AG04450 (cell line): Measurements from ENCODE around the gene NCOA1. TPM values are rescaled to one million over a fixed set of nuclear protein-coding genes. Genes with fewer than 3 reads are reported as not detected.

Source experiments
- CTCF ChIA-PET: fragments of 300-600, 350-600 bp; formaldehyde crosslinking; extraction: SDS; loops from one replicate; lab custom pipeline; 2022; ENCODE audit warnings: antibody characterized with exemption, inconsistent platforms; lab: Charles Lee
- POLR2A ChIA-PET: fragments of 350-600 bp; formaldehyde crosslinking; extraction: SDS; loops from one replicate; lab custom pipeline; 2021; ENCODE audit warnings: antibody characterized with exemption, inconsistent platforms; lab: Yijun Ruan, JAX
- DNase-seq: peaks from one replicate; pipeline ENCODE4 v3.0.0-alpha.2; 2011; ENCODE audit warnings: low read depth, low spot score
- H3K27ac ChIP-seq: one replicate; pipeline ENCODE4 v1.5.1; 2012; ENCODE audit warnings: low read depth, low read length, control low read depth
- H3K27me3 ChIP-seq: one replicate; pipeline ENCODE4 v1.6.0; 2012; ENCODE audit warnings: low read length; ENCODE audit not compliant: control insufficient read depth, insufficient read depth
- H3K4me3 ChIP-seq: 2 replicates; pipeline ENCODE4 v1.5.1; 2011; ENCODE audit warnings: mild to moderate bottlenecking, low read depth, low read length, control low read depth
- H3K9me3 ChIP-seq: 2 replicates; pipeline ENCODE4 v1.5.1; 2012; ENCODE audit warnings: low read length; ENCODE audit not compliant: control insufficient read depth, insufficient read depth
- CTCF ChIP-seq: IDR thresholded peaks from 2 replicates; pipeline ENCODE4 v1.5.1; 2011; ENCODE audit warnings: low read depth, low read length, control low read depth, inconsistent platforms
- polyA plus RNA-seq: library from polyadenylated mRNA; depleted of rRNA; stranded (reverse); fragments of >200 nt; gene quantifications from 2 replicates; pipeline ENCODE4 v1.2.3, GENCODE V29; 2011

The NCOA1 gene
- polyA plus RNA-seq, 1 experiment: 20.8 TPM

- POLR2A ChIA-PET: interaction anchor here (0.7 kb wide), 1 partner anchor 178 kb away, joined by 5 read pairs; no protein-coding TSS in a partner anchor
- H3K27ac ChIP-seq: no peak overlapping the region
- no peaks in the 10 kb centered on the region for H3K9me3 ChIP-seq
- no peaks in the 10 kb centered on the region for H3K27me3 ChIP-seq
- TF ChIP-seq CTCF: no peak
- DNase-seq: no peak
- no peak overlapping the region for H3K4me3 ChIP-seq
- CTCF ChIA-PET: no interaction called here
Observed at GRCh38 chr2:24515831-24516230, 24.8 kb downstream of the NCOA1 start.

- no peak for TF ChIP-seq CTCF
- ChIA-PET CTCF (no interaction called here), POLR2A (no interaction called here)
Observed at GRCh38 chr2:24517247-24517646, 26.2 kb downstream of the NCOA1 start.

DNA sequence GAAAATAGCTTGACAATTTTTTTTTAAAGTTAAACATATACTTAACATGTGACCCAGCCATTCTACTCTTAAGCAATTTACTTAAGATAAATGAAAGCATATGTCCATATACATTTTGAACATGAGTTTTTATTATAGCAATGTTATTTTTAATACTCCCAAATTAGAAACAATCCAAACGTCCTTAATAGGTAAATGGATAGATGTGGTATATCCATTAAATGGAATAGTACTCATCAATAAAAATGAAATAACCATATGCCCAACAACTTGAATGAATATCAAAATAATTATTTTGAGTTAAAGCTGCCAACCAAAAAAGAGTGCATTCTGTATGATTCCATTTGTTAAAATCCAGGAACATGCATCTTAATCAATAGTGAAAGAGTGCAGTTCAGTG lies 29.1 kb downstream of the NCOA1 start:
- no peaks in the 10 kb centered on the region for H3K27me3 ChIP-seq
- DNase-seq: no peak
- TF ChIP-seq CTCF: no peak
- no peaks in the 10 kb centered on the region for H3K9me3 ChIP-seq
- CTCF ChIA-PET: interaction anchor here (0.7 kb wide), 1 partner anchor 10 kb away, joined by 5 read pairs; no protein-coding TSS in a partner anchor
- POLR2A ChIA-PET: no interaction called here
- H3K4me3 ChIP-seq: no peak overlapping the region
- no peak overlapping the region for H3K27ac ChIP-seq

More at GRCh38 chr2:24517247-24517646, 26.2 kb downstream of the NCOA1 start:
- Histone ChIP-seq H3K4me3 (no peak overlapping the region), H3K27ac (no peak overlapping the region), H3K9me3 (no peaks in the 10 kb centered on the region), H3K27me3 (no peaks in the 10 kb centered on the region)
- no peak for DNase-seq

GRCh38 chr2:24521162-24521857 lies 30.3 kb downstream of the NCOA1 start:
- Histone ChIP-seq H3K9me3 (no peaks in the 10 kb centered on the region), H3K27me3 (no peaks in the 10 kb centered on the region), H3K4me3 (no peak overlapping the region), H3K27ac (no peak overlapping the region)
- CTCF ChIA-PET: no interaction called here
- TF ChIP-seq CTCF: no peak
- POLR2A ChIA-PET: no interaction called here
- DNase-seq: no peak

GRCh38 chr2:24521975-24522639 lies 31.1 kb downstream of the NCOA1 start:
- ChIA-PET POLR2A (no interaction called here), CTCF (no interaction called here)
- Histone ChIP-seq H3K27ac (no peak overlapping the region), H3K4me3 (no peak overlapping the region), H3K27me3 (no peaks in the 10 kb centered on the region), H3K9me3 (no peaks in the 10 kb centered on the region)
- no peak for DNase-seq
- TF ChIP-seq CTCF: no peak
